RWPE1 (cell line): ENCODE results near the gene THOC5.
A peak's percentile ranks its signal among the peaks of the same experiment; 100 is the strongest.

ENCODE experiments used
- CTCF ChIA-PET: fragments of 350-600 bp; sonication (Branson Sonifier 250); formaldehyde crosslinking; extraction: SDS; loops from one replicate; lab custom pipeline; 2021; lab: Yijun Ruan, JAX
- POLR2A ChIA-PET: fragments of 400-600 bp; formaldehyde crosslinking; extraction: SDS; loops from one replicate; lab custom pipeline; 2020; ENCODE audit warnings: antibody characterized with exemption; ENCODE audit not compliant: low non-redundant PET; lab: Yijun Ruan, JAX
- DNase-seq: peaks from one replicate; pipeline ENCODE4 v3.0.0; 2012; ENCODE audit warnings: low spot score
- H3K27ac ChIP-seq: fragments of 450-650 bp; 2 replicates; pipeline ENCODE4 v1.5.1; 2017
- CTCF ChIP-seq: fragments of 450-650 bp; conservative IDR thresholded peaks from 2 replicates; pipeline ENCODE4 v1.5.1; 2017; ENCODE audit warnings: low read depth, mild to moderate bottlenecking

Gene THOC5

GRCh38 chr22:29477723-29478318 lies 75.7 kb downstream of the THOC5 start:
- ChIA-PET CTCF (no interaction called here), POLR2A (no interaction called here)
- H3K27ac ChIP-seq, result no peak overlapping the region
- no peak for TF ChIP-seq CTCF
- DNase-seq, result no peak

GRCh38 chr22:29476116-29476515 lies 77.4 kb downstream of the THOC5 start:
- no peak for DNase-seq

GRCh38 chr22:29475550-29475949 lies 78.0 kb downstream of the THOC5 start:
- CTCF ChIA-PET, result no interaction called here
- H3K27ac ChIP-seq, result no peak overlapping the region
- no peak for TF ChIP-seq CTCF
- DNase-seq, result no peak
- POLR2A ChIA-PET, result no interaction called here

More at GRCh38 chr22:29476116-29476515, 77.4 kb downstream of the THOC5 start:
- POLR2A ChIA-PET, result no interaction called here
- CTCF ChIA-PET, result no interaction called here
- H3K27ac ChIP-seq, result no peak overlapping the region
- TF ChIP-seq CTCF, result no peak

- no peak for DNase-seq
- POLR2A ChIA-PET, result no interaction called here
- CTCF ChIA-PET, result no interaction called here
Observed at GRCh38 chr22:29473001-29473400, 80.6 kb downstream of the THOC5 start.

GRCh38 chr22:29470159-29470855 lies 83.2 kb downstream of the THOC5 start:
- ChIA-PET POLR2A (interaction anchor here (0.8 kb wide), 1 partner anchor 151 kb away, joined by 3 read pairs; no protein-coding TSS in a partner anchor), CTCF (interaction anchor here (0.6 to 1.8 kb wide), 4 partner anchors 10 to 33 kb away, joined by 3 to 9 read pairs (median 5); no protein-coding TSS in a partner anchor)
- no peak overlapping the region for H3K27ac ChIP-seq
- peak; percentile 90 for TF ChIP-seq CTCF
- peak; percentile 66 for DNase-seq

More at GRCh38 chr22:29473001-29473400, 80.6 kb downstream of the THOC5 start:
- no peak overlapping the region for H3K27ac ChIP-seq
- TF ChIP-seq CTCF, result no peak

GRCh38 chr22:29469755-29470154 lies 83.8 kb downstream of the THOC5 start:
- POLR2A ChIA-PET, result interaction anchor here (0.8 kb wide), 1 partner anchor 152 kb away, joined by 3 read pairs; no protein-coding TSS in a partner anchor

More at GRCh38 chr22:29469755-29470154, 83.8 kb downstream of the THOC5 start:
- no peak for TF ChIP-seq CTCF
- CTCF ChIA-PET, result interaction anchor here (0.5 to 0.6 kb wide), 3 partner anchors 13 to 1026 kb away, joined by 3 to 7 read pairs (median 5); no protein-coding TSS in a partner anchor
- DNase-seq, result no peak
- no peak overlapping the region for H3K27ac ChIP-seq
